Astrocyte (in vitro differentiated cells and primary cell): ENCODE measurements around the gene PDX1.

Experiments
- EZH2 ChIP-seq: IDR thresholded peaks from 2 replicates; pipeline ENCODE4 v1.6.1; 2012; ENCODE audit warnings: mild to moderate bottlenecking, low read length, inconsistent platforms; ENCODE audit not compliant: insufficient read depth
- TF ChIP-seq, protein P1 (sequence below): IDR thresholded peaks from 2 replicates; pipeline ENCODE4 v1.5.1; 2011; ENCODE audit warnings: low read depth, mild to moderate bottlenecking, inconsistent platforms, low read length, moderate library complexity; ENCODE audit not compliant: insufficient read depth

GRCh38 chr13:27960362-27961226, 40.8 kb downstream of the PDX1 start:
- TF ChIP-seq, protein P1, sequence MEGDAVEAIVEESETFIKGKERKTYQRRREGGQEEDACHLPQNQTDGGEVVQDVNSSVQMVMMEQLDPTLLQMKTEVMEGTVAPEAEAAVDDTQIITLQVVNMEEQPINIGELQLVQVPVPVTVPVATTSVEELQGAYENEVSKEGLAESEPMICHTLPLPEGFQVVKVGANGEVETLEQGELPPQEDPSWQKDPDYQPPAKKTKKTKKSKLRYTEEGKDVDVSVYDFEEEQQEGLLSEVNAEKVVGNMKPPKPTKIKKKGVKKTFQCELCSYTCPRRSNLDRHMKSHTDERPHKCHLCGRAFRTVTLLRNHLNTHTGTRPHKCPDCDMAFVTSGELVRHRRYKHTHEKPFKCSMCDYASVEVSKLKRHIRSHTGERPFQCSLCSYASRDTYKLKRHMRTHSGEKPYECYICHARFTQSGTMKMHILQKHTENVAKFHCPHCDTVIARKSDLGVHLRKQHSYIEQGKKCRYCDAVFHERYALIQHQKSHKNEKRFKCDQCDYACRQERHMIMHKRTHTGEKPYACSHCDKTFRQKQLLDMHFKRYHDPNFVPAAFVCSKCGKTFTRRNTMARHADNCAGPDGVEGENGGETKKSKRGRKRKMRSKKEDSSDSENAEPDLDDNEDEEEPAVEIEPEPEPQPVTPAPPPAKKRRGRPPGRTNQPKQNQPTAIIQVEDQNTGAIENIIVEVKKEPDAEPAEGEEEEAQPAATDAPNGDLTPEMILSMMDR, result no peak
- TF ChIP-seq EZH2, result peak; percentile 87
